ENCODE measurements around the gene ERMAP. TPM values are rescaled to one million over a fixed set of nuclear protein-coding genes. Genes with fewer than 3 reads are reported as not detected.

ERMAP gene
- total RNA-seq, 4 donors from 2014 or later = 12.5 to 30.7 (median 14.1) TPM

- Histone ChIP-seq H3K27me3 (no peaks in the 10 kb centered on the region), H3K4me1 (no peaks in the 10 kb centered on the region), H3K36me3 (no peaks in the 10 kb centered on the region), H3K4me3 (no peak overlapping the region), H3K9me3 (no peaks in the 10 kb centered on the region), H3K27ac (no peak overlapping the region)
- TF ChIP-seq CTCF (IDR thresholded peaks at IDR 0.05) = no peak
- TF ChIP-seq EP300 (IDR thresholded peaks at IDR 0.05; ENCODE audit: low read depth) = no peak
- TF ChIP-seq POLR2AphosphoS5 (IDR thresholded peaks at IDR 0.05) = no peak
- no peak for TF ChIP-seq POLR2A (IDR thresholded peaks at IDR 0.05)
- intact Hi-C loops (cut with DNase I; ENCODE audit: low total_unique reads) = no loop called here
- DNase-seq = no peak
- WGBS, 2 donors (ENCODE audit: low coverage in 1 of 2) = 40 to 83% methylated on average over 1 to 21 of the region's 21 CpGs
- in situ Hi-C loops (cut with MboI; ENCODE audit: low pct_ligation_motif_present in 1 of 4, low pct_unique_long_range_greater_than_20kb in 1 of 4, low sequenced_read_pairs in 3 of 4) = no loop called here
These were observed 69.9 kb downstream of the ERMAP start for GRCh38 chr1:42886800-42887199.

GRCh38 chr1:42887366-42887765, 70.4 kb downstream of the ERMAP start:
- Histone ChIP-seq H3K4me1 (no peaks in the 10 kb centered on the region), H3K27me3 (no peaks in the 10 kb centered on the region), H3K27ac (no peak overlapping the region), H3K36me3 (no peaks in the 10 kb centered on the region), H3K4me3 (no peak overlapping the region), H3K9me3 (no peaks in the 10 kb centered on the region)
- no peak for DNase-seq
- 96% methylated on average over 14 of the region's 20 CpGs; no CpG with 5 or more reads in 1 of the 2 donors for WGBS, 2 donors (ENCODE audit: low coverage in 1 of 2)
- intact Hi-C loops (cut with DNase I; ENCODE audit: low total_unique reads) = no loop called here
- TF ChIP-seq POLR2A (IDR thresholded peaks at IDR 0.05) (no peak), POLR2AphosphoS5 (IDR thresholded peaks at IDR 0.05) (no peak)
- in situ Hi-C loops (cut with MboI; ENCODE audit: low pct_ligation_motif_present in 1 of 4, low pct_unique_long_range_greater_than_20kb in 1 of 4, low sequenced_read_pairs in 3 of 4) = no loop called here

- TF ChIP-seq CTCF (IDR thresholded peaks at IDR 0.05) (no peak), POLR2AphosphoS5 (IDR thresholded peaks at IDR 0.05) (no peak), POLR2A (IDR thresholded peaks at IDR 0.05) (no peak), EP300 (IDR thresholded peaks at IDR 0.05; ENCODE audit: low read depth) (no peak)
- Histone ChIP-seq H3K36me3 (no peaks in the 10 kb centered on the region), H3K4me3 (no peak overlapping the region), H3K9me3 (no peaks in the 10 kb centered on the region), H3K4me1 (no peaks in the 10 kb centered on the region), H3K27ac (no peak overlapping the region), H3K27me3 (no peaks in the 10 kb centered on the region)
- intact Hi-C loops (cut with DNase I; ENCODE audit: low total_unique reads) (no loop called here), in situ Hi-C loops (cut with MboI; ENCODE audit: low pct_ligation_motif_present in 1 of 4, low pct_unique_long_range_greater_than_20kb in 1 of 4, low sequenced_read_pairs in 3 of 4) (no loop called here)
- no peak for DNase-seq
- 92 to 100% methylated on average over 1 to 31 of the region's 31 CpGs for WGBS, 2 donors (ENCODE audit: low coverage in 1 of 2)
These were observed 71.2 kb downstream of the ERMAP start for GRCh38 chr1:42888013-42888633.

- intact Hi-C loops (cut with DNase I; ENCODE audit: low total_unique reads) (no loop called here), in situ Hi-C loops (cut with MboI; ENCODE audit: low pct_ligation_motif_present in 1 of 4, low pct_unique_long_range_greater_than_20kb in 1 of 4, low sequenced_read_pairs in 3 of 4) (no loop called here)
- WGBS, 2 donors (ENCODE audit: low coverage in 1 of 2) = 93% methylated on average over 4 of the region's 4 CpGs; no CpG with 5 or more reads in 1 of the 2 donors
- Histone ChIP-seq H3K4me3 (no peak overlapping the region), H3K36me3 (no peaks in the 10 kb centered on the region), H3K27me3 (no peaks in the 10 kb centered on the region), H3K27ac (no peak overlapping the region), H3K4me1 (no peaks in the 10 kb centered on the region), H3K9me3 (no peaks in the 10 kb centered on the region)
- TF ChIP-seq POLR2A (IDR thresholded peaks at IDR 0.05) = no peak
- TF ChIP-seq POLR2AphosphoS5 (IDR thresholded peaks at IDR 0.05) = no peak
- TF ChIP-seq CTCF (IDR thresholded peaks at IDR 0.05) = no peak
- TF ChIP-seq EP300 (IDR thresholded peaks at IDR 0.05; ENCODE audit: low read depth) = no peak
- DNase-seq = no peak
These were observed 72.3 kb downstream of the ERMAP start for GRCh38 chr1:42889264-42889663.
